ENCODE results near the gene IL17RD.

DNA sequence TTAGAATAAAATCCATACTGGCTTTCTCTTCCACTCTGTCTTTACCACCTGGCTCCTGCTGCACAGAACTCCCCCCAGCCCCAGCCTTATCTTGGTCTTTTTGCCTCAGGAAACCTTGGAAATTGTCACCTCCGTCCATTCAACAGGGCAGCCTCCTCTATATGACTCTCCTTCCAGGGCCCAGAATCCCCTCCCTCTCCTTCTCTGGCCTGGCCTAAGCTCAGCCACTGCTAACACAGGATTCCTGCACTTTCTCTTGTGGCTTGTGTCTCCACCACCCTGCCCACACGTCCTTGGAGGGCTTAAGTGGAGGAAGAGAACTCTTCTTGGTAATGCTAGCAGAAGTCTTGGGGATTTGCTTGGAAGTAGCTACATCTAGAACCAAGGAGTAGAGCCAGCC is 1.5 kb upstream of the IL17RD start:
- TF ChIP-seq REST (IDR thresholded peaks at IDR 0.05) (no peak), MAX (IDR thresholded peaks at IDR 0.05) (no peak), HOXB5 (CRISPR knock-in tag; IDR thresholded peaks at IDR 0.05) (no peak), RAD21 (conservative IDR thresholded peaks at IDR 0.05 in 1 of 2, IDR thresholded peaks at IDR 0.05 in 1 of 2) (no peak)
- TF ChIP-seq, protein P1, sequence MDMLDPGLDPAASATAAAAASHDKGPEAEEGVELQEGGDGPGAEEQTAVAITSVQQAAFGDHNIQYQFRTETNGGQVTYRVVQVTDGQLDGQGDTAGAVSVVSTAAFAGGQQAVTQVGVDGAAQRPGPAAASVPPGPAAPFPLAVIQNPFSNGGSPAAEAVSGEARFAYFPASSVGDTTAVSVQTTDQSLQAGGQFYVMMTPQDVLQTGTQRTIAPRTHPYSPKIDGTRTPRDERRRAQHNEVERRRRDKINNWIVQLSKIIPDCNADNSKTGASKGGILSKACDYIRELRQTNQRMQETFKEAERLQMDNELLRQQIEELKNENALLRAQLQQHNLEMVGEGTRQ (IDR thresholded peaks at IDR 0.05): no peak
- TF ChIP-seq, protein P2, sequence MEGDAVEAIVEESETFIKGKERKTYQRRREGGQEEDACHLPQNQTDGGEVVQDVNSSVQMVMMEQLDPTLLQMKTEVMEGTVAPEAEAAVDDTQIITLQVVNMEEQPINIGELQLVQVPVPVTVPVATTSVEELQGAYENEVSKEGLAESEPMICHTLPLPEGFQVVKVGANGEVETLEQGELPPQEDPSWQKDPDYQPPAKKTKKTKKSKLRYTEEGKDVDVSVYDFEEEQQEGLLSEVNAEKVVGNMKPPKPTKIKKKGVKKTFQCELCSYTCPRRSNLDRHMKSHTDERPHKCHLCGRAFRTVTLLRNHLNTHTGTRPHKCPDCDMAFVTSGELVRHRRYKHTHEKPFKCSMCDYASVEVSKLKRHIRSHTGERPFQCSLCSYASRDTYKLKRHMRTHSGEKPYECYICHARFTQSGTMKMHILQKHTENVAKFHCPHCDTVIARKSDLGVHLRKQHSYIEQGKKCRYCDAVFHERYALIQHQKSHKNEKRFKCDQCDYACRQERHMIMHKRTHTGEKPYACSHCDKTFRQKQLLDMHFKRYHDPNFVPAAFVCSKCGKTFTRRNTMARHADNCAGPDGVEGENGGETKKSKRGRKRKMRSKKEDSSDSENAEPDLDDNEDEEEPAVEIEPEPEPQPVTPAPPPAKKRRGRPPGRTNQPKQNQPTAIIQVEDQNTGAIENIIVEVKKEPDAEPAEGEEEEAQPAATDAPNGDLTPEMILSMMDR (IDR thresholded peaks at IDR 0.05): no peak
